ENCODE measurements around the gene IPO4. TPM values are rescaled to one million over a fixed set of nuclear protein-coding genes. Genes with fewer than 3 reads are reported as not detected.

IPO4 gene
- total and polyA plus RNA-seq, 2 of the 13 experiments (the other 11 are each of a cell fraction or from before 2014, with no cell fraction given) = 39.0 to 179 TPM

DNA sequence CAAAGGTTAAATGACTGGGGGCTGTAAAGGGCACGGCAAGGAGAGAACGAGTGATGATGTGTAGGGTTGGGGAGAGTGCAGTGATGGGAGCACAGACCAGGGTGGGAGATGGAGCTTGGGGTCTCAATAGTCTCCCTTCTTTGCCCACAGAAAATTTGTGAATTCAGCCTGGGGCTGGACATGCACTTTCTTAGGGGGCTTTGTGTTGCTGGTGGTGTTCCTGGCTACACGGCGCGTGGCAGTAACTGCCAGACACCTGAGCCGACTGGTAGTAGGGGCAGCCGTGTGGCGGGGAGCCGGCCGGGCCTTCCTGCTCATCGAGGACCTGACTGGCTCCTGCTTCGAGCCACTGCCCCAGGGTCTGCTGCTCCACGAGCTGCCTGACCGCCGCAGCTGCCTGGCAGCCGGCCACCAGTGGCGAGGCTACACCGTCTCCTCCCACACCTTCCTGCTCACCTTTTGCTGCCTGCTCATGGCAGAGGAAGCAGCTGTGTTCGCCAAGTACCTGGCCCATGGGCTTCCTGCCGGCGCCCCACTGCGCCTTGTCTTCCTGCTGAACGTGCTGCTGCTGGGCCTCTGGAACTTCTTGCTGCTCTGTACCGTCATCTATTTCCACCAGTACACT is 56.4 kb downstream of the IPO4 start (continued):
- TF ChIP-seq, protein P1, sequence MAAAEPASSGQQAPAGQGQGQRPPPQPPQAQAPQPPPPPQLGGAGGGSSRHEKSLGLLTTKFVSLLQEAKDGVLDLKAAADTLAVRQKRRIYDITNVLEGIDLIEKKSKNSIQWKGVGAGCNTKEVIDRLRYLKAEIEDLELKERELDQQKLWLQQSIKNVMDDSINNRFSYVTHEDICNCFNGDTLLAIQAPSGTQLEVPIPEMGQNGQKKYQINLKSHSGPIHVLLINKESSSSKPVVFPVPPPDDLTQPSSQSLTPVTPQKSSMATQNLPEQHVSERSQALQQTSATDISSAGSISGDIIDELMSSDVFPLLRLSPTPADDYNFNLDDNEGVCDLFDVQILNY (CRISPR knock-in tag; conservative IDR thresholded peaks at IDR 0.05) = no peak
- TF ChIP-seq, protein P2, sequence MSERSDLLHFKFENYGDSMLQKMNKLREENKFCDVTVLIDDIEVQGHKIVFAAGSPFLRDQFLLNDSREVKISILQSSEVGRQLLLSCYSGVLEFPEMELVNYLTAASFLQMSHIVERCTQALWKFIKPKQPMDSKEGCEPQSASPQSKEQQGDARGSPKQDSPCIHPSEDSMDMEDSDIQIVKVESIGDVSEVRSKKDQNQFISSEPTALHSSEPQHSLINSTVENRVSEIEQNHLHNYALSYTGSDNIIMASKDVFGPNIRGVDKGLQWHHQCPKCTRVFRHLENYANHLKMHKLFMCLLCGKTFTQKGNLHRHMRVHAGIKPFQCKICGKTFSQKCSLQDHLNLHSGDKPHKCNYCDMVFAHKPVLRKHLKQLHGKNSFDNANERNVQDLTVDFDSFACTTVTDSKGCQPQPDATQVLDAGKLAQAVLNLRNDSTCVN (CRISPR knock-in tag; IDR thresholded peaks at IDR 0.05; ENCODE audit: borderline replicate concordance) = 0 out of 2 replicates have a peak, but pooled peaks have one; percentile 16
- TF ChIP-seq, protein P3, sequence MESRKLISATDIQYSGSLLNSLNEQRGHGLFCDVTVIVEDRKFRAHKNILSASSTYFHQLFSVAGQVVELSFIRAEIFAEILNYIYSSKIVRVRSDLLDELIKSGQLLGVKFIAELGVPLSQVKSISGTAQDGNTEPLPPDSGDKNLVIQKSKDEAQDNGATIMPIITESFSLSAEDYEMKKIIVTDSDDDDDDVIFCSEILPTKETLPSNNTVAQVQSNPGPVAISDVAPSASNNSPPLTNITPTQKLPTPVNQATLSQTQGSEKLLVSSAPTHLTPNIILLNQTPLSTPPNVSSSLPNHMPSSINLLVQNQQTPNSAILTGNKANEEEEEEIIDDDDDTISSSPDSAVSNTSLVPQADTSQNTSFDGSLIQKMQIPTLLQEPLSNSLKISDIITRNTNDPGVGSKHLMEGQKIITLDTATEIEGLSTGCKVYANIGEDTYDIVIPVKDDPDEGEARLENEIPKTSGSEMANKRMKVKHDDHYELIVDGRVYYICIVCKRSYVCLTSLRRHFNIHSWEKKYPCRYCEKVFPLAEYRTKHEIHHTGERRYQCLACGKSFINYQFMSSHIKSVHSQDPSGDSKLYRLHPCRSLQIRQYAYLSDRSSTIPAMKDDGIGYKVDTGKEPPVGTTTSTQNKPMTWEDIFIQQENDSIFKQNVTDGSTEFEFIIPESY (CRISPR knock-in tag; IDR thresholded peaks at IDR 0.05) = peak; percentile 70
- 0 out of 2 replicates have a peak, but pooled peaks have one; percentile 13 for TF ChIP-seq KDM2A (CRISPR knock-in tag; IDR thresholded peaks at IDR 0.05; ENCODE audit: borderline replicate concordance, low read depth)
- TF ChIP-seq BORCS8-MEF2B (CRISPR knock-in tag; IDR thresholded peaks at IDR 0.05) = 0 out of 2 replicates have a peak, but pooled peaks have one; percentile 1
- peak; percentile 43; the same call in 1 of the 2 replicates for TF ChIP-seq ZNF143 (CRISPR knock-in tag; IDR thresholded peaks at IDR 0.05)
- peak; percentile 33; the same call in 1 of the 2 replicates for TF ChIP-seq ARHGAP35 (CRISPR knock-in tag; IDR thresholded peaks at IDR 0.05; ENCODE audit: borderline replicate concordance)
- TF ChIP-seq ZNF773 (CRISPR knock-in tag; IDR thresholded peaks at IDR 0.05; ENCODE audit: borderline replicate concordance) = peak; percentile 70; the same call in 1 of the 2 replicates
- TF ChIP-seq, protein P4, sequence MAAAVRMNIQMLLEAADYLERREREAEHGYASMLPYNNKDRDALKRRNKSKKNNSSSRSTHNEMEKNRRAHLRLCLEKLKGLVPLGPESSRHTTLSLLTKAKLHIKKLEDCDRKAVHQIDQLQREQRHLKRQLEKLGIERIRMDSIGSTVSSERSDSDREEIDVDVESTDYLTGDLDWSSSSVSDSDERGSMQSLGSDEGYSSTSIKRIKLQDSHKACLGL (CRISPR knock-in tag; IDR thresholded peaks at IDR 0.05) = peak; percentile 18; the same call in 1 of the 2 replicates
- TF ChIP-seq ADNP (CRISPR knock-in tag; IDR thresholded peaks at IDR 0.05) = no peak
- TF ChIP-seq, protein P5, sequence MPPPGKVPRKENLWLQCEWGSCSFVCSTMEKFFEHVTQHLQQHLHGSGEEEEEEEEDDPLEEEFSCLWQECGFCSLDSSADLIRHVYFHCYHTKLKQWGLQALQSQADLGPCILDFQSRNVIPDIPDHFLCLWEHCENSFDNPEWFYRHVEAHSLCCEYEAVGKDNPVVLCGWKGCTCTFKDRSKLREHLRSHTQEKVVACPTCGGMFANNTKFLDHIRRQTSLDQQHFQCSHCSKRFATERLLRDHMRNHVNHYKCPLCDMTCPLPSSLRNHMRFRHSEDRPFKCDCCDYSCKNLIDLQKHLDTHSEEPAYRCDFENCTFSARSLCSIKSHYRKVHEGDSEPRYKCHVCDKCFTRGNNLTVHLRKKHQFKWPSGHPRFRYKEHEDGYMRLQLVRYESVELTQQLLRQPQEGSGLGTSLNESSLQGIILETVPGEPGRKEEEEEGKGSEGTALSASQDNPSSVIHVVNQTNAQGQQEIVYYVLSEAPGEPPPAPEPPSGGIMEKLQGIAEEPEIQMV (CRISPR knock-in tag; IDR thresholded peaks at IDR 0.05; ENCODE audit: low read depth) = no peak
- TF ChIP-seq, protein P6, sequence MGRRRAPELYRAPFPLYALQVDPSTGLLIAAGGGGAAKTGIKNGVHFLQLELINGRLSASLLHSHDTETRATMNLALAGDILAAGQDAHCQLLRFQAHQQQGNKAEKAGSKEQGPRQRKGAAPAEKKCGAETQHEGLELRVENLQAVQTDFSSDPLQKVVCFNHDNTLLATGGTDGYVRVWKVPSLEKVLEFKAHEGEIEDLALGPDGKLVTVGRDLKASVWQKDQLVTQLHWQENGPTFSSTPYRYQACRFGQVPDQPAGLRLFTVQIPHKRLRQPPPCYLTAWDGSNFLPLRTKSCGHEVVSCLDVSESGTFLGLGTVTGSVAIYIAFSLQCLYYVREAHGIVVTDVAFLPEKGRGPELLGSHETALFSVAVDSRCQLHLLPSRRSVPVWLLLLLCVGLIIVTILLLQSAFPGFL (CRISPR knock-in tag; IDR thresholded peaks at IDR 0.05) = 0 out of 2 replicates have a peak, but pooled peaks have one; percentile 87
- no peak for TF ChIP-seq NR3C1 (CRISPR knock-in tag; IDR thresholded peaks at IDR 0.05)
- TF ChIP-seq ZSCAN20 (CRISPR knock-in tag; IDR thresholded peaks at IDR 0.05; ENCODE audit: borderline replicate concordance) = no peak
- TF ChIP-seq, protein P7, sequence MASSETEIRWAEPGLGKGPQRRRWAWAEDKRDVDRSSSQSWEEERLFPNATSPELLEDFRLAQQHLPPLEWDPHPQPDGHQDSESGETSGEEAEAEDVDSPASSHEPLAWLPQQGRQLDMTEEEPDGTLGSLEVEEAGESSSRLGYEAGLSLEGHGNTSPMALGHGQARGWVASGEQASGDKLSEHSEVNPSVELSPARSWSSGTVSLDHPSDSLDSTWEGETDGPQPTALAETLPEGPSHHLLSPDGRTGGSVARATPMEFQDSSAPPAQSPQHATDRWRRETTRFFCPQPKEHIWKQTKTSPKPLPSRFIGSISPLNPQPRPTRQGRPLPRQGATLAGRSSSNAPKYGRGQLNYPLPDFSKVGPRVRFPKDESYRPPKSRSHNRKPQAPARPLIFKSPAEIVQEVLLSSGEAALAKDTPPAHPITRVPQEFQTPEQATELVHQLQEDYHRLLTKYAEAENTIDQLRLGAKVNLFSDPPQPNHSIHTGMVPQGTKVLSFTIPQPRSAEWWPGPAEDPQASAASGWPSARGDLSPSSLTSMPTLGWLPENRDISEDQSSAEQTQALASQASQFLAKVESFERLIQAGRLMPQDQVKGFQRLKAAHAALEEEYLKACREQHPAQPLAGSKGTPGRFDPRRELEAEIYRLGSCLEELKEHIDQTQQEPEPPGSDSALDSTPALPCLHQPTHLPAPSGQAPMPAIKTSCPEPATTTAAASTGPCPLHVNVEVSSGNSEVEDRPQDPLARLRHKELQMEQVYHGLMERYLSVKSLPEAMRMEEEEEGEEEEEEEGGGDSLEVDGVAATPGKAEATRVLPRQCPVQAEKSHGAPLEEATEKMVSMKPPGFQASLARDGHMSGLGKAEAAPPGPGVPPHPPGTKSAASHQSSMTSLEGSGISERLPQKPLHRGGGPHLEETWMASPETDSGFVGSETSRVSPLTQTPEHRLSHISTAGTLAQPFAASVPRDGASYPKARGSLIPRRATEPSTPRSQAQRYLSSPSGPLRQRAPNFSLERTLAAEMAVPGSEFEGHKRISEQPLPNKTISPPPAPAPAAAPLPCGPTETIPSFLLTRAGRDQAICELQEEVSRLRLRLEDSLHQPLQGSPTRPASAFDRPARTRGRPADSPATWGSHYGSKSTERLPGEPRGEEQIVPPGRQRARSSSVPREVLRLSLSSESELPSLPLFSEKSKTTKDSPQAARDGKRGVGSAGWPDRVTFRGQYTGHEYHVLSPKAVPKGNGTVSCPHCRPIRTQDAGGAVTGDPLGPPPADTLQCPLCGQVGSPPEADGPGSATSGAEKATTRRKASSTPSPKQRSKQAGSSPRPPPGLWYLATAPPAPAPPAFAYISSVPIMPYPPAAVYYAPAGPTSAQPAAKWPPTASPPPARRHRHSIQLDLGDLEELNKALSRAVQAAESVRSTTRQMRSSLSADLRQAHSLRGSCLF (CRISPR knock-in tag; IDR thresholded peaks at IDR 0.05; ENCODE audit: borderline replicate concordance) = no peak

Data from HepG2 (cell line).